Duodenal mucosa (tissue), 2 donors: ENCODE results near the gene MYH4.

Experiments used
- H3K27ac ChIP-seq: one replicate; pipeline ENCODE4 v1.7.0; 2013; ENCODE audit warnings: low read depth, low read length
- H3K27me3 ChIP-seq, 2 donors: one replicate each; pipeline ENCODE4 v1.7.0; 2013; ENCODE audit warnings: low read length in 2 of 2, control low read depth in 1 of 2; ENCODE audit not compliant: insufficient read depth in 2 of 2, control insufficient read depth in 1 of 2
- H3K36me3 ChIP-seq, 2 donors: one replicate each; pipeline ENCODE4 v1.7.0; 2013; ENCODE audit warnings: low read length in 2 of 2, control low read depth in 1 of 2; ENCODE audit not compliant: insufficient read depth in 2 of 2, control insufficient read depth in 1 of 2
- H3K4me1 ChIP-seq, 2 donors: one replicate each; pipeline ENCODE4 v1.7.0; 2013; ENCODE audit warnings: low read length in 2 of 2, control low read depth in 1 of 2; ENCODE audit not compliant: insufficient read depth in 2 of 2, control insufficient read depth in 1 of 2
- H3K4me3 ChIP-seq, 2 donors: one replicate each; pipeline ENCODE4 v1.7.0; 2013; ENCODE audit warnings: low read length in 2 of 2, low read depth in 1 of 2
- H3K9ac ChIP-seq, 2 donors: one replicate each; pipeline ENCODE4 v1.7.0; 2013; ENCODE audit warnings: low read length in 2 of 2, low read depth in 1 of 2
- H3K9me3 ChIP-seq, 2 donors: one replicate each; pipeline ENCODE4 v1.7.0; 2013; ENCODE audit warnings: low read length in 2 of 2, control low read depth in 1 of 2; ENCODE audit not compliant: control insufficient read depth in 1 of 2

Gene MYH4

GRCh38 chr17:10469459-10469858 lies at the start of gene MYH4:
Gene MYH4 (minus strand): TSS chr17:10469559. CDS start chr17:10466745, 2,814 bp downstream.
- no peak within 1 kb of the TSS for H3K9ac ChIP-seq
- H3K4me1 ChIP-seq, result no peaks in the 10 kb centered on the region
- H3K4me3 ChIP-seq, result no peak within 1 kb of the TSS
- H3K9me3 ChIP-seq, result no peaks in the 10 kb centered on the region
- H3K36me3 ChIP-seq, result no peaks in the 10 kb centered on the region
- H3K27me3 ChIP-seq, result no peaks in the 10 kb centered on the region
- H3K27ac ChIP-seq, result no peak within 1 kb of the TSS

- Histone ChIP-seq H3K4me1 (no peaks in the 10 kb centered on the region), H3K9me3 (no peaks in the 10 kb centered on the region), H3K27ac (no peak within 1 kb of the TSS), H3K4me3 (no peak within 1 kb of the TSS), H3K9ac (no peak within 1 kb of the TSS), H3K36me3 (no peaks in the 10 kb centered on the region), H3K27me3 (no peaks in the 10 kb centered on the region)
Observed at GRCh38 chr17:10518271-10519037, 49.1 kb upstream of the MYH4 start, which contains the start of gene MYH1. Gene MYH1 (minus strand): TSS chr17:10518542. CDS start chr17:10516642, 1,900 bp downstream.

- Histone ChIP-seq H3K4me1 (no peaks in the 10 kb centered on the region), H3K9ac (no peak overlapping the region), H3K27me3 (no peaks in the 10 kb centered on the region), H3K9me3 (no peaks in the 10 kb centered on the region), H3K27ac (no peak overlapping the region), H3K4me3 (no peak overlapping the region), H3K36me3 (no peaks in the 10 kb centered on the region)
Observed at GRCh38 chr17:10516638-10517037, 47.3 kb upstream of the MYH4 start.

GRCh38 chr17:10516065-10516464 lies 46.7 kb upstream of the MYH4 start:
- no peak overlapping the region for H3K27ac ChIP-seq
- H3K36me3 ChIP-seq, result no peaks in the 10 kb centered on the region
- no peaks in the 10 kb centered on the region for H3K9me3 ChIP-seq
- H3K4me1 ChIP-seq, result no peaks in the 10 kb centered on the region
- H3K27me3 ChIP-seq, result no peaks in the 10 kb centered on the region
- no peak overlapping the region for H3K9ac ChIP-seq
- no peak overlapping the region for H3K4me3 ChIP-seq

- no peak overlapping the region for H3K27ac ChIP-seq
- H3K4me1 ChIP-seq, result no peaks in the 10 kb centered on the region
- H3K9me3 ChIP-seq, result no peaks in the 10 kb centered on the region
- H3K27me3 ChIP-seq, result no peaks in the 10 kb centered on the region
- H3K36me3 ChIP-seq, result no peaks in the 10 kb centered on the region
- H3K4me3 ChIP-seq, result no peak overlapping the region
- H3K9ac ChIP-seq, result no peak overlapping the region
Observed at GRCh38 chr17:10513299-10514067, 44.1 kb upstream of the MYH4 start.

- no peak overlapping the region for H3K27ac ChIP-seq
- no peaks in the 10 kb centered on the region for H3K9me3 ChIP-seq
- no peaks in the 10 kb centered on the region for H3K36me3 ChIP-seq
- H3K9ac ChIP-seq, result no peak overlapping the region
- no peaks in the 10 kb centered on the region for H3K27me3 ChIP-seq
- H3K4me1 ChIP-seq, result no peaks in the 10 kb centered on the region
- no peak overlapping the region for H3K4me3 ChIP-seq
Observed at GRCh38 chr17:10512856-10513255, 43.5 kb upstream of the MYH4 start.

- Histone ChIP-seq H3K9me3 (no peaks in the 10 kb centered on the region), H3K27ac (no peak overlapping the region), H3K36me3 (no peaks in the 10 kb centered on the region), H3K4me1 (no peaks in the 10 kb centered on the region), H3K27me3 (no peaks in the 10 kb centered on the region), H3K4me3 (no peak overlapping the region), H3K9ac (no peak overlapping the region)
Observed at GRCh38 chr17:10499950-10500349, 30.6 kb upstream of the MYH4 start.

GRCh38 chr17:10492004-10492403 lies 22.6 kb upstream of the MYH4 start:
- Histone ChIP-seq H3K4me3 (no peak overlapping the region), H3K9me3 (peaks cover 7 to 17% of the 10 kb centered on the region in 2 donors), H3K27ac (no peak overlapping the region), H3K9ac (no peak overlapping the region), H3K36me3 (no peaks in the 10 kb centered on the region), H3K4me1 (no peaks in the 10 kb centered on the region), H3K27me3 (no peaks in the 10 kb centered on the region)

- Histone ChIP-seq H3K27ac (no peak overlapping the region), H3K4me3 (no peak overlapping the region), H3K9ac (no peak overlapping the region), H3K9me3 (peaks cover 9 to 11% of the 10 kb centered on the region in 2 donors), H3K36me3 (no peaks in the 10 kb centered on the region), H3K4me1 (no peaks in the 10 kb centered on the region), H3K27me3 (no peaks in the 10 kb centered on the region)
Observed at GRCh38 chr17:10482252-10482651, 12.9 kb upstream of the MYH4 start.

- H3K4me1 ChIP-seq, result no peaks in the 10 kb centered on the region
- no peak overlapping the region for H3K4me3 ChIP-seq
- H3K27me3 ChIP-seq, result no peaks in the 10 kb centered on the region
- H3K36me3 ChIP-seq, result no peaks in the 10 kb centered on the region
- peaks cover 6 to 7% of the 10 kb centered on the region in 2 donors for H3K9me3 ChIP-seq
- H3K9ac ChIP-seq, result no peak overlapping the region
- no peak overlapping the region for H3K27ac ChIP-seq
Observed at GRCh38 chr17:10477701-10478100, 8.3 kb upstream of the MYH4 start.
